IPS-20b (cell line): Measurements from ENCODE around the gene CPLANE2.
"Not testable (repeated sequence)": the region's sequence is repeated elsewhere in the genome, so short reads cannot be mapped to it uniquely, and the experiment has no call there.

Experiments used
- H3K27ac ChIP-seq: one replicate; pipeline ENCODE4 v1.5.1; 2013; ENCODE audit warnings: low read length
- H3K27me3 ChIP-seq: 2 replicates; pipeline ENCODE4 v1.6.1; 2013; ENCODE audit warnings: mild to moderate bottlenecking, low read length, inconsistent platforms; ENCODE audit not compliant: insufficient read depth
- H3K36me3 ChIP-seq: 2 replicates; pipeline ENCODE4 v1.6.1; 2013; ENCODE audit warnings: low read depth, mild to moderate bottlenecking, inconsistent platforms, low read length, moderate library complexity; ENCODE audit not compliant: insufficient read depth
- H3K4me1 ChIP-seq: 2 replicates; pipeline ENCODE4 v1.6.1; 2013; ENCODE audit warnings: mild to moderate bottlenecking, control low read depth, inconsistent platforms, low read length, moderate library complexity; ENCODE audit not compliant: insufficient read depth
- H3K4me3 ChIP-seq: 2 replicates; pipeline ENCODE4 v1.5.1; 2013; ENCODE audit warnings: mild to moderate bottlenecking, low read length, inconsistent platforms
- H3K9ac ChIP-seq: 2 replicates; pipeline ENCODE4 v1.6.1; 2013; ENCODE audit warnings: low read depth, mild to moderate bottlenecking, inconsistent platforms, low read length, moderate library complexity
- H3K9me3 ChIP-seq: 2 replicates; pipeline ENCODE4 v1.6.1; 2013; ENCODE audit warnings: mild to moderate bottlenecking, low read depth, low read length, inconsistent platforms; ENCODE audit not compliant: insufficient read depth

CPLANE2 gene

GRCh38 chr1:16221499-16221898, 15.5 kb downstream of the CPLANE2 start:
- no peaks in the 10 kb centered on the region for H3K4me1 ChIP-seq

GRCh38 chr1:16219968-16220500, 16.9 kb downstream of the CPLANE2 start:
- Histone ChIP-seq H3K27ac (no peak overlapping the region), H3K9me3 (no peaks in the 10 kb centered on the region), H3K9ac (no peak overlapping the region), H3K36me3 (no peaks in the 10 kb centered on the region), H3K4me1 (no peaks in the 10 kb centered on the region), H3K4me3 (no peak overlapping the region), H3K27me3 (peaks cover 38% of the 10 kb centered on the region)

More at GRCh38 chr1:16221499-16221898, 15.5 kb downstream of the CPLANE2 start:
- Histone ChIP-seq H3K36me3 (no peaks in the 10 kb centered on the region), H3K27ac (no peak overlapping the region), H3K9me3 (no peaks in the 10 kb centered on the region), H3K9ac (no peak overlapping the region), H3K27me3 (peaks cover 49% of the 10 kb centered on the region), H3K4me3 (no peak overlapping the region)

- Histone ChIP-seq H3K4me1 (no peaks in the 10 kb centered on the region), H3K9me3 (no peaks in the 10 kb centered on the region), H3K27ac (no peak overlapping the region), H3K4me3 (no peak overlapping the region), H3K27me3 (peaks cover 30% of the 10 kb centered on the region), H3K36me3 (no peaks in the 10 kb centered on the region), H3K9ac (no peak overlapping the region)
Measured at GRCh38 chr1:16218674-16219071, 18.3 kb downstream of the CPLANE2 start.

GRCh38 chr1:16218014-16218673, 18.8 kb downstream of the CPLANE2 start:
- Histone ChIP-seq H3K36me3 (no peaks in the 10 kb centered on the region), H3K4me1 (no peaks in the 10 kb centered on the region), H3K27me3 (peaks cover 30% of the 10 kb centered on the region), H3K27ac (no peak overlapping the region), H3K4me3 (peak overlapping the region; percentile 62; the same call in 1 of the 2 replicates), H3K9ac (no peak overlapping the region), H3K9me3 (no peaks in the 10 kb centered on the region)

- Histone ChIP-seq H3K27me3 (peaks cover 30% of the 10 kb centered on the region), H3K27ac (no peak overlapping the region), H3K4me3 (peak overlapping the region; percentile 66), H3K9me3 (no peaks in the 10 kb centered on the region), H3K4me1 (peaks cover 7% of the 10 kb centered on the region; the same call in 1 of the 2 replicates), H3K9ac (no peak overlapping the region), H3K36me3 (no peaks in the 10 kb centered on the region)
Measured at GRCh38 chr1:16217061-16217785, 19.8 kb downstream of the CPLANE2 start.

GRCh38 chr1:16215882-16216753, 20.9 kb downstream of the CPLANE2 start:
- Histone ChIP-seq H3K36me3 (no peaks in the 10 kb centered on the region), H3K27ac (no peak overlapping the region), H3K9ac (no peak overlapping the region), H3K4me1 (peaks cover 16% of the 10 kb centered on the region), H3K4me3 (peak overlapping the region; percentile 66), H3K27me3 (peaks cover 21% of the 10 kb centered on the region), H3K9me3 (no peaks in the 10 kb centered on the region)

- peaks cover 21% of the 10 kb centered on the region for H3K27me3 ChIP-seq
- H3K9me3 ChIP-seq, H3K27ac ChIP-seq, H3K9ac ChIP-seq, H3K4me3 ChIP-seq, H3K36me3 ChIP-seq: not testable (repeated sequence)
- H3K4me1 ChIP-seq, result peaks cover 17% of the 10 kb centered on the region
Measured at GRCh38 chr1:16215240-16215639, 21.7 kb downstream of the CPLANE2 start.

- peaks cover 17% of the 10 kb centered on the region for H3K4me1 ChIP-seq
- not testable (repeated sequence) for H3K27ac ChIP-seq, H3K9ac ChIP-seq, H3K9me3 ChIP-seq, H3K36me3 ChIP-seq, H3K4me3 ChIP-seq
- peaks cover 14% of the 10 kb centered on the region for H3K27me3 ChIP-seq
Measured at GRCh38 chr1:16213544-16213943, 23.4 kb downstream of the CPLANE2 start.

GRCh38 chr1:16213013-16213412, 24.0 kb downstream of the CPLANE2 start:
- Histone ChIP-seq H3K9me3 (no peaks in the 10 kb centered on the region), H3K4me3 (peak overlapping the region; percentile 65; the same call in 1 of the 2 replicates), H3K36me3 (no peaks in the 10 kb centered on the region), H3K4me1 (peaks cover 17% of the 10 kb centered on the region), H3K27me3 (peaks cover 11% of the 10 kb centered on the region), H3K9ac (peak overlapping the region; percentile 74; the same call in 1 of the 2 replicates), H3K27ac (no peak overlapping the region)

- Histone ChIP-seq H3K9ac (peak within 1 kb of the TSS; percentile 74), H3K4me3 (peak within 1 kb of the TSS; percentile 65), H3K4me1 (peaks cover 17% of the 10 kb centered on the region), H3K27ac (peak within 1 kb of the TSS; percentile 82), H3K36me3 (no peaks in the 10 kb centered on the region), H3K27me3 (peaks cover 11% of the 10 kb centered on the region), H3K9me3 (no peaks in the 10 kb centered on the region)
Measured at GRCh38 chr1:16212251-16212961, 24.6 kb downstream of the CPLANE2 start, which contains the start of gene ARHGEF19. Gene ARHGEF19 (minus strand): TSS chr1:16212652. CDS start chr1:16209054, 3,598 bp downstream.

GRCh38 chr1:16211824-16212223, 25.2 kb downstream of the CPLANE2 start:
- peaks cover 17% of the 10 kb centered on the region for H3K4me1 ChIP-seq
- peak overlapping the region; percentile 65 for H3K4me3 ChIP-seq
- H3K36me3 ChIP-seq, result no peaks in the 10 kb centered on the region
- peaks cover 6% of the 10 kb centered on the region for H3K27me3 ChIP-seq
- no peaks in the 10 kb centered on the region for H3K9me3 ChIP-seq
- peak overlapping the region; percentile 82 for H3K27ac ChIP-seq
- H3K9ac ChIP-seq, result peak overlapping the region; percentile 74; the same call in 1 of the 2 replicates
